HEK293 (cell line): ENCODE results near the gene MLLT3.

ENCODE experiments used
- YY1 ChIP-seq: fragments of 450-650 bp; formaldehyde crosslinking; IDR thresholded peaks from 2 replicates; pipeline ENCODE4 v1.5.1; 2018; ENCODE audit warnings: missing biosample characterization, missing genetic modification characterization
- ZNF324 ChIP-seq: fragments of 450-650 bp; formaldehyde crosslinking; IDR thresholded peaks from 2 replicates; pipeline ENCODE4 v1.5.1; 2016; ENCODE audit warnings: missing biosample characterization, missing genetic modification characterization
- ZNF555 ChIP-seq: fragments of 450-650 bp; formaldehyde crosslinking; conservative IDR thresholded peaks from 2 replicates; pipeline ENCODE4 v1.5.1; 2017; ENCODE audit warnings: missing biosample characterization, mild to moderate bottlenecking, missing genetic modification characterization, inconsistent platforms
- TF ChIP-seq, protein P1 (sequence below): fragments of 450-650 bp; formaldehyde crosslinking; IDR thresholded peaks from 2 replicates; pipeline ENCODE4 v1.5.1; 2016; ENCODE audit warnings: missing biosample characterization, missing genetic modification characterization, low read depth
- TF ChIP-seq, protein P2 (sequence below): fragments of 450-650 bp; formaldehyde crosslinking; IDR thresholded peaks from 2 replicates; pipeline ENCODE4 v1.5.1; 2017; ENCODE audit warnings: missing biosample characterization, mild to moderate bottlenecking, missing genetic modification characterization, moderate library complexity
- TF ChIP-seq, protein P3 (sequence below): sonication (generic); formaldehyde crosslinking; IDR thresholded peaks from 2 replicates; pipeline ENCODE4 v1.8.1; 2022; ENCODE audit warnings: mild to moderate bottlenecking, moderate library complexity, missing genetic modification reagents

DNA sequence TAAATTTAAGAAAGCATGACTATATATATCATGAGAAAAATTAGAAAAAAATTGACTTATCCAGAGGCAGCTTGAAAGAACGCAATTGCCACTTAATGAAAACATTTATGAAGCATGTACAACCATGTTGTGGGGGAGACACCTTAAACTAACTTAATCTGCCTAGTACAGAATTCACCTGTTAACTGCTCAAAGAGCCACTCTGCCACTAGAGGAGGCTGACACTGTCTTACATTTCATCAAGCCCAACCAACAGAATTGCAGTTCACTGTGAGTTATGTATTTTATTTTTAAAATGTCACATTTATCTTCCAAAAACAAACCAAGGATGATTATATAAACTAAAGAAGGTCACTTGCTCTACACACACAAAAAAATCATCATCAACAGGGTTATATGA, 252.9 kb downstream of the MLLT3 start:
- TF ChIP-seq, protein P1, sequence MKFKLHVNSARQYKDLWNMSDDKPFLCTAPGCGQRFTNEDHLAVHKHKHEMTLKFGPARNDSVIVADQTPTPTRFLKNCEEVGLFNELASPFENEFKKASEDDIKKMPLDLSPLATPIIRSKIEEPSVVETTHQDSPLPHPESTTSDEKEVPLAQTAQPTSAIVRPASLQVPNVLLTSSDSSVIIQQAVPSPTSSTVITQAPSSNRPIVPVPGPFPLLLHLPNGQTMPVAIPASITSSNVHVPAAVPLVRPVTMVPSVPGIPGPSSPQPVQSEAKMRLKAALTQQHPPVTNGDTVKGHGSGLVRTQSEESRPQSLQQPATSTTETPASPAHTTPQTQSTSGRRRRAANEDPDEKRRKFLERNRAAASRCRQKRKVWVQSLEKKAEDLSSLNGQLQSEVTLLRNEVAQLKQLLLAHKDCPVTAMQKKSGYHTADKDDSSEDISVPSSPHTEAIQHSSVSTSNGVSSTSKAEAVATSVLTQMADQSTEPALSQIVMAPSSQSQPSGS, result no peak
- TF ChIP-seq, protein P2, sequence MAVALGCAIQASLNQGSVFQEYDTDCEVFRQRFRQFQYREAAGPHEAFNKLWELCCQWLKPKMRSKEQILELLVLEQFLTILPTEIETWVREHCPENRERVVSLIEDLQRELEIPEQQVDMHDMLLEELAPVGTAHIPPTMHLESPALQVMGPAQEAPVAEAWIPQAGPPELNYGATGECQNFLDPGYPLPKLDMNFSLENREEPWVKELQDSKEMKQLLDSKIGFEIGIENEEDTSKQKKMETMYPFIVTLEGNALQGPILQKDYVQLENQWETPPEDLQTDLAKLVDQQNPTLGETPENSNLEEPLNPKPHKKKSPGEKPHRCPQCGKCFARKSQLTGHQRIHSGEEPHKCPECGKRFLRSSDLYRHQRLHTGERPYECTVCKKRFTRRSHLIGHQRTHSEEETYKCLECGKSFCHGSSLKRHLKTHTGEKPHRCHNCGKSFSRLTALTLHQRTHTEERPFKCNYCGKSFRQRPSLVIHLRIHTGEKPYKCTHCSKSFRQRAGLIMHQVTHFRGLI (tag by site-specific recombination), result peak; percentile 46; the same call in 1 of the 2 replicates
- no peak for TF ChIP-seq ZNF555 (tag by site-specific recombination)
- TF ChIP-seq ZNF324 (tag by site-specific recombination), result no peak
- TF ChIP-seq YY1 (tag by site-specific recombination), result no peak
- TF ChIP-seq, protein P3, sequence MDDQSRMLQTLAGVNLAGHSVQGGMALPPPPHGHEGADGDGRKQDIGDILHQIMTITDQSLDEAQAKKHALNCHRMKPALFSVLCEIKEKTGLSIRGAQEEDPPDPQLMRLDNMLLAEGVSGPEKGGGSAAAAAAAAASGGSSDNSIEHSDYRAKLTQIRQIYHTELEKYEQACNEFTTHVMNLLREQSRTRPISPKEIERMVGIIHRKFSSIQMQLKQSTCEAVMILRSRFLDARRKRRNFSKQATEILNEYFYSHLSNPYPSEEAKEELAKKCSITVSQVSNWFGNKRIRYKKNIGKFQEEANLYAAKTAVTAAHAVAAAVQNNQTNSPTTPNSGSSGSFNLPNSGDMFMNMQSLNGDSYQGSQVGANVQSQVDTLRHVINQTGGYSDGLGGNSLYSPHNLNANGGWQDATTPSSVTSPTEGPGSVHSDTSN (CRISPR knock-in tag), result no peak
